ENCODE measurements around the gene RGPD8.
"Not testable (repeated sequence)": the region's sequence is repeated elsewhere in the genome, so short reads cannot be mapped to it uniquely, and the experiment has no call there.

GRCh38 chr2:112352809-112353603 lies 80.4 kb downstream of the RGPD8 start:
- not testable (repeated sequence) for TF ChIP-seq CTCF (IDR thresholded peaks at IDR 0.05); ZFX (IDR thresholded peaks at IDR 0.05; ENCODE audit: borderline replicate concordance)
